NCI-H2171 treated with DMSO at 0.1 percent for 48 hours (cell line): ENCODE measurements around the gene CHD5.
A peak's percentile ranks its signal among the peaks of the same experiment; 100 is the strongest.

Experiments
- DNase-seq: peaks from one replicate; lab custom pipeline; 2025; lab: John Stamatoyannopoulos, UW

Gene CHD5

GRCh38 chr1:6174621-6175410 is 5.3 kb downstream of the CHD5 start:
- DNase-seq, result no peak

- no peak for DNase-seq
These were observed 7.6 kb downstream of the CHD5 start for GRCh38 chr1:6172549-6172948.

GRCh38 chr1:6171548-6172124 is 8.5 kb downstream of the CHD5 start:
- no peak for DNase-seq

GRCh38 chr1:6170742-6171201 is 9.3 kb downstream of the CHD5 start:
- no peak for DNase-seq

GRCh38 chr1:6170116-6170741 is 9.9 kb downstream of the CHD5 start:
- DNase-seq, result no peak

GRCh38 chr1:6168947-6169586 is 11.1 kb downstream of the CHD5 start:
- DNase-seq, result no peak

GRCh38 chr1:6167391-6168303 is 12.5 kb downstream of the CHD5 start:
- no peak for DNase-seq

GRCh38 chr1:6166655-6167390 is 13.3 kb downstream of the CHD5 start:
- no peak for DNase-seq

GRCh38 chr1:6166221-6166620 is 13.9 kb downstream of the CHD5 start:
- DNase-seq, result no peak

GRCh38 chr1:6165441-6165985 is 14.6 kb downstream of the CHD5 start:
- no peak for DNase-seq

- DNase-seq, result no peak
These were observed 15.1 kb downstream of the CHD5 start for GRCh38 chr1:6165027-6165426.

GRCh38 chr1:6163973-6164617 is 16.0 kb downstream of the CHD5 start:
- no peak for DNase-seq

GRCh38 chr1:6163191-6163972 is 16.7 kb downstream of the CHD5 start:
- DNase-seq, result peak; percentile 90

- DNase-seq, result peak; percentile 90
These were observed 17.3 kb downstream of the CHD5 start for GRCh38 chr1:6162773-6163172.

GRCh38 chr1:6162341-6162740 is 17.8 kb downstream of the CHD5 start:
- DNase-seq, result peak; percentile 14

- DNase-seq, result no peak
These were observed 21.9 kb downstream of the CHD5 start for GRCh38 chr1:6158181-6158580.

- peak; percentile 65 for DNase-seq
These were observed 22.5 kb downstream of the CHD5 start for GRCh38 chr1:6157528-6158174.

- no peak for DNase-seq
These were observed 23.0 kb downstream of the CHD5 start for GRCh38 chr1:6157132-6157527.
